AG04450 (cell line): ENCODE results near the gene TMEM151B. TPM values are rescaled to one million over a fixed set of nuclear protein-coding genes. Genes with fewer than 3 reads are reported as not detected.

ENCODE experiments used
- CTCF ChIA-PET: fragments of 300-600, 350-600 bp; formaldehyde crosslinking; extraction: SDS; loops from one replicate; lab custom pipeline; 2022; ENCODE audit warnings: antibody characterized with exemption, inconsistent platforms; lab: Charles Lee
- POLR2A ChIA-PET: fragments of 350-600 bp; formaldehyde crosslinking; extraction: SDS; loops from one replicate; lab custom pipeline; 2021; ENCODE audit warnings: antibody characterized with exemption, inconsistent platforms; lab: Yijun Ruan, JAX
- DNase-seq: peaks from one replicate; pipeline ENCODE4 v3.0.0-alpha.2; 2011; ENCODE audit warnings: low read depth, low spot score
- H3K27ac ChIP-seq: one replicate; pipeline ENCODE4 v1.5.1; 2012; ENCODE audit warnings: low read depth, low read length, control low read depth
- H3K27me3 ChIP-seq: one replicate; pipeline ENCODE4 v1.6.0; 2012; ENCODE audit warnings: low read length; ENCODE audit not compliant: control insufficient read depth, insufficient read depth
- H3K4me3 ChIP-seq: 2 replicates; pipeline ENCODE4 v1.5.1; 2011; ENCODE audit warnings: mild to moderate bottlenecking, low read depth, low read length, control low read depth
- H3K9me3 ChIP-seq: 2 replicates; pipeline ENCODE4 v1.5.1; 2012; ENCODE audit warnings: low read length; ENCODE audit not compliant: control insufficient read depth, insufficient read depth
- polyA plus RNA-seq: library from polyadenylated mRNA; depleted of rRNA; stranded (reverse); fragments of >200 nt; gene quantifications from 2 replicates; pipeline ENCODE4 v1.2.3, GENCODE V29; 2011
- TF ChIP-seq, protein P1 (sequence below): IDR thresholded peaks from 2 replicates; pipeline ENCODE4 v1.5.1; 2011; ENCODE audit warnings: low read depth, low read length, control low read depth, inconsistent platforms

Gene TMEM151B
- polyA plus RNA-seq, 1 experiment: not detected

DNA sequence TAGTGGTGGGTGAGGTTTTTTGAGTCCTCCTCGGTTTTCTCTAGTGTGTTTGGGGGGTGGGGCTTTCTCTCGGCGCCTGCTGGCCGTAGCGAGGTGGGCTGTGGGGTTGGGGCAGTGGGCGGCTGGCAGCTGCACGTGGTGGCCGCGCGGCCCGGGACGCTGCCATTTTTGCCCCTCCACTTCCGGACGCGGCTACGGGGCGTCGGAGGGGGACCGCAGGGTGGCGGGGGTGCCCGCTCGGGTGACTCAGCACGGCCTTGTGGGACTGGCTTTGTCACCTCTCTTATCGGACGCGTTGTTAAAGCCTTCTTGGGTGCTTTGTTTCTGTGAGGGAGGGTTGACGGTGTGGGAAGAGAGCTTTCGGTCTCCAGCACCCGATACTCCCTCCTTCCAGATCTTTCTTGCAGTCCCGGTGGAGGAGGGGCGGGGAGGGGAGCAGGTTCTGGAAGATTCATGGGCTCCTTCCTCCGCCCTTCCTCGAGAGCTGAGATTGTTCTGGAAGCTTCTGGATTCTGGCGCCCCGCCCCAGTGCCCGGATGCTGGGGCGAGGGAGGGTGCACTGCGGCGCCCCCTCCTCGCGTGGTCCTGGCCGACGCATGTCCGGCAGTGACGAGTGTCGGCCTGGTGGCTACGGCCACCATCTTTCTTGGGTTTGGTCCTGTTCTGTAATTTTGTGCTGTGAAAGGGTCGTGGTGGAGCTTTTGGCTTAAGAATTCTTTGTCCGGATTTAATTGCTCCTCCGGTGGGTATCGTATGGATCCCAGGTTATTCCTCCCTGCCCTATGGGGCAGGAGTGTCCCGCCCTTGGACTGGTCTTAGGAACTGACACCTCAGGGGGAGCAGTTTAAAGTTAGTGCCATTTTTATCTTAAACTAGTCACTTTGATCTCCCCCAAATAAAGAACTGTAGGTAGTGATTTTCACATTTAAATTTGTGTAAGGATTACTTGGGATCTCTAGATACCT is 22.6 kb upstream of the TMEM151B start:
- DNase-seq: no peak
- ChIA-PET POLR2A (interaction anchor here (0.6 to 4.0 kb wide), 19 partner anchors 9 to 672 kb away, joined by 3 to 107 read pairs (median 5); partner anchors contain the start of genes MYMX, POLH, SLC29A1 and SLC35B2), CTCF (interaction anchor here (0.8 to 4.8 kb wide), 6 partner anchors 9 to 75 kb away, joined by 3 to 30 read pairs (median 5); partner anchors contain the start of genes AARS2 and SLC35B2)
- H3K27me3 ChIP-seq: no peaks in the 10 kb centered on the region
- peak overlapping the region; percentile 91 for H3K4me3 ChIP-seq
- no peaks in the 10 kb centered on the region; the same call in 1 of the 2 replicates for H3K9me3 ChIP-seq
- H3K27ac ChIP-seq: peak overlapping the region; percentile 77
- TF ChIP-seq, protein P1, sequence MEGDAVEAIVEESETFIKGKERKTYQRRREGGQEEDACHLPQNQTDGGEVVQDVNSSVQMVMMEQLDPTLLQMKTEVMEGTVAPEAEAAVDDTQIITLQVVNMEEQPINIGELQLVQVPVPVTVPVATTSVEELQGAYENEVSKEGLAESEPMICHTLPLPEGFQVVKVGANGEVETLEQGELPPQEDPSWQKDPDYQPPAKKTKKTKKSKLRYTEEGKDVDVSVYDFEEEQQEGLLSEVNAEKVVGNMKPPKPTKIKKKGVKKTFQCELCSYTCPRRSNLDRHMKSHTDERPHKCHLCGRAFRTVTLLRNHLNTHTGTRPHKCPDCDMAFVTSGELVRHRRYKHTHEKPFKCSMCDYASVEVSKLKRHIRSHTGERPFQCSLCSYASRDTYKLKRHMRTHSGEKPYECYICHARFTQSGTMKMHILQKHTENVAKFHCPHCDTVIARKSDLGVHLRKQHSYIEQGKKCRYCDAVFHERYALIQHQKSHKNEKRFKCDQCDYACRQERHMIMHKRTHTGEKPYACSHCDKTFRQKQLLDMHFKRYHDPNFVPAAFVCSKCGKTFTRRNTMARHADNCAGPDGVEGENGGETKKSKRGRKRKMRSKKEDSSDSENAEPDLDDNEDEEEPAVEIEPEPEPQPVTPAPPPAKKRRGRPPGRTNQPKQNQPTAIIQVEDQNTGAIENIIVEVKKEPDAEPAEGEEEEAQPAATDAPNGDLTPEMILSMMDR: no peak

DNA sequence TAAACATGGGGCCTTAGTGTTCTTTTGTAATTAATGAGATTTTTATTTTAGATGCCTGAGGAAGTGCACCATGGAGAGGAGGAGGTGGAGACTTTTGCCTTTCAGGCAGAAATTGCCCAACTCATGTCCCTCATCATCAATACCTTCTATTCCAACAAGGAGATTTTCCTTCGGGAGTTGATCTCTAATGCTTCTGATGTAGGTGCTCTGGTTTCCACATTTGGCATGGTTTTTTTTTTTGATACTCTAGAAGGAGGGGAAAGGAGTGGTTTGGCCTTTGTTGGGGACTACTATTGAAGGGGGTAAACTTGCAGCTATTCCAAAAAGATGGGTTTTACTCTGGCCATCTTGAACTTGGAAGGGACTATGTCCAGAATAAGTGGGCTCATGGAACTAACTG is 21.7 kb upstream of the TMEM151B start:
- TF ChIP-seq, protein P1: no peak
- ChIA-PET CTCF (interaction anchor here (1.5 to 2.0 kb wide), 3 partner anchors 8 to 19 kb away, joined by 3 to 10 read pairs (median 5); partner anchors contain the start of gene SLC35B2), POLR2A (interaction anchor here (4.0 kb wide), 1 partner anchor 8 kb away, joined by 107 read pairs; the partner anchor contains the start of gene SLC35B2)
- no peaks in the 10 kb centered on the region; the same call in 1 of the 2 replicates for H3K9me3 ChIP-seq
- H3K27ac ChIP-seq: no peak overlapping the region
- H3K4me3 ChIP-seq: peak overlapping the region; percentile 91
- H3K27me3 ChIP-seq: no peaks in the 10 kb centered on the region
- no peak for DNase-seq

DNA sequence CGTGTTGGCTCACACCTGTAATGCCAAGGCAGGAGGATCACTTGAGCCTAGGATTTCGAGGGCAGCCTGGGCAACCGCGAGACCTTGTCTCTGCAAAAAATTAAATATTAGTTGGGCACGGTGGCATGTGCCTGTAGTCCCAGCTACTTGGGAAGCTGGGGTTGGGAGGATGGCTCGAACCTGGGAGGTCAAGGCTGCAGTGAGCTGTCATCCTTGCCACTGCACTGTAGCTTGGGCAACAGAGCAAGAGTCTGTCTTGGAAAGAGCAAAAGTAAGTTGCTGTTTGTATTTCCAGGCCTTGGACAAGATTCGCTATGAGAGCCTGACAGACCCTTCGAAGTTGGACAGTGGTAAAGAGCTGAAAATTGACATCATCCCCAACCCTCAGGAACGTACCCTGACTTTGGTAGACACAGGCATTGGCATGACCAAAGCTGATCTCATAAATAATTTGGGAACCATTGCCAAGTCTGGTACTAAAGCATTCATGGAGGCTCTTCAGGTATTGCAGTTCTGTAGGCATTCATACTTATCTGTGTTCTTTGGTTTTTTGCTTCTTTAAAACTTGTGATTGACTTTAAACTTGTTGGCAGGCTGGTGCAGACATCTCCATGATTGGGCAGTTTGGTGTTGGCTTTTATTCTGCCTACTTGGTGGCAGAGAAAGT is 21.0 kb upstream of the TMEM151B start:
- Histone ChIP-seq H3K27me3 (no peaks in the 10 kb centered on the region), H3K9me3 (no peaks in the 10 kb centered on the region; the same call in 1 of the 2 replicates), H3K4me3 (peak overlapping the region; percentile 91), H3K27ac (no peak overlapping the region)
- POLR2A ChIA-PET: interaction anchor here (4.0 kb wide), 1 partner anchor 7 kb away, joined by 107 read pairs; the partner anchor contains the start of gene SLC35B2
- CTCF ChIA-PET: interaction anchor here (0.6 to 1.5 kb wide), 3 partner anchors 11 to 75 kb away, joined by 3 to 5 read pairs (median 3); no protein-coding TSS in a partner anchor
- TF ChIP-seq, protein P1: no peak
- DNase-seq: no peak

DNA sequence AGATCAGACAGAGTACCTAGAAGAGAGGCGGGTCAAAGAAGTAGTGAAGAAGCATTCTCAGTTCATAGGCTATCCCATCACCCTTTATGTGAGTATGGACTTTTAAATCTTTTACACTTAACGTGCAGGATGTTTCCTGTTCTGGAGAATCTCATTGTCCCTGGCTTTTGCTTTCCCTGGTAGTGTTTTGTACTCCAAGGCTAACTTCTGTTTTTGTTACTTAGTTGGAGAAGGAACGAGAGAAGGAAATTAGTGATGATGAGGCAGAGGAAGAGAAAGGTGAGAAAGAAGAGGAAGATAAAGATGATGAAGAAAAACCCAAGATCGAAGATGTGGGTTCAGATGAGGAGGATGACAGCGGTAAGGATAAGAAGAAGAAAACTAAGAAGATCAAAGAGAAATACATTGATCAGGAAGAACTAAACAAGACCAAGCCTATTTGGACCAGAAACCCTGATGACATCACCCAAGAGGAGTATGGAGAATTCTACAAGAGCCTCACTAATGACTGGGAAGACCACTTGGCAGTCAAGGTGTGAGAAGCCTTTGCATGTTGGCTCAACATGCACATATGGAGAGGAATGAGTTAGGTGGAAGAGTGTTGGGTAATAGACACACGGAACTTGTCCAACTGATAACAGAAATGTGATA is 20.1 kb upstream of the TMEM151B start:
- no peak overlapping the region for H3K4me3 ChIP-seq

More for the DNA sequence above, 20.1 kb upstream of the TMEM151B start:
- ChIA-PET POLR2A (interaction anchor here (0.7 kb wide), 1 partner anchor 29 kb away, joined by 4 read pairs; no protein-coding TSS in a partner anchor), CTCF (interaction anchor here (1.3 to 1.5 kb wide), 2 partner anchors 12 to 16 kb away, joined by 3 to 4 read pairs; no protein-coding TSS in a partner anchor)
- Histone ChIP-seq H3K27ac (no peak overlapping the region), H3K27me3 (no peaks in the 10 kb centered on the region), H3K9me3 (no peaks in the 10 kb centered on the region; the same call in 1 of the 2 replicates)
- TF ChIP-seq, protein P1: no peak
- DNase-seq: no peak
